ENCODE data around the gene TECPR2.
A peak's percentile ranks its signal among the peaks of the same experiment; 100 is the strongest.
"Not testable (repeated sequence)": the region's sequence is repeated elsewhere in the genome, so short reads cannot be mapped to it uniquely, and the experiment has no call there.

TECPR2 gene

DNA sequence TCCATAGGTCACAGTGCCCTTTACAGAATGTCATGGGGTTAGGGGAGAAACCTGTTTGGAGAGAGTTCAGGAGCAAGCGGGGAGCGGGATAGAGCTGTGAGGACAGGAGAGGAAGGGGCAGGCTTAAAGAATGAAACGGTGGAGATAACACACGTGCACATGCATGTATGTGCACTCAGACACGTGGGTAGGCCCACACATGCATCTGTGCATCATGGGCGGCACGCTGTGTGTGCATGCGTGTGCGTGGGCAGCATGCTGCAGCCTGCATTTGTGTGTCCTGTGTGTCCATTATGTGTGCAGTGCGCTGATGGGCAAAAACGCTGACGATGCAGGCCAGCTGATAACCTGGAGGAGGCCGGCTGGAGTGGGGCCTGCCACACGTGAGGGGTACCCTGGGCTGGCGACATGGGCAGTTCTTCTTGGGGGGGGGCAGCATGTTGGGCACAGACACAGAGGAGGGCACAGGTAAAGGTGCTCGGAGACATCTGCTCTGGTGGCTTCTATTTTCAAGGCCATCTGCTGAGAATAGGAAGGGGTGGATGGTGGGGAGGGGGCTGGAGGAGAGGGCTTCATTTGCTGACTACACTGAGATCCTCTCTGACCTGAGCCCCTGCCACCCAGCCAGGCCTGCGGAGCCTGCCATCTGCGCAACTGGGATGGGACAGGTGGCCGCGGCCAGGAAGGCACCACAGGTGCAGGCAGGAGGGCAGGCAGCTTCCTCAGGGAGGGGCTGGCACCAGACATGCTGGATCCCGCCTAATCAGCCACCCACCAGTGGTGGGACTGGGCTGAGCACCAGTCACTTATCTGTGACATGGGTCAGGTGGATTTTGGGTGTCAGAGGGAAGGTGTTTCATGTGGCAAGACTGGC lies 151.4 kb downstream of the TECPR2 start:
- DNase-seq: no peak

DNA sequence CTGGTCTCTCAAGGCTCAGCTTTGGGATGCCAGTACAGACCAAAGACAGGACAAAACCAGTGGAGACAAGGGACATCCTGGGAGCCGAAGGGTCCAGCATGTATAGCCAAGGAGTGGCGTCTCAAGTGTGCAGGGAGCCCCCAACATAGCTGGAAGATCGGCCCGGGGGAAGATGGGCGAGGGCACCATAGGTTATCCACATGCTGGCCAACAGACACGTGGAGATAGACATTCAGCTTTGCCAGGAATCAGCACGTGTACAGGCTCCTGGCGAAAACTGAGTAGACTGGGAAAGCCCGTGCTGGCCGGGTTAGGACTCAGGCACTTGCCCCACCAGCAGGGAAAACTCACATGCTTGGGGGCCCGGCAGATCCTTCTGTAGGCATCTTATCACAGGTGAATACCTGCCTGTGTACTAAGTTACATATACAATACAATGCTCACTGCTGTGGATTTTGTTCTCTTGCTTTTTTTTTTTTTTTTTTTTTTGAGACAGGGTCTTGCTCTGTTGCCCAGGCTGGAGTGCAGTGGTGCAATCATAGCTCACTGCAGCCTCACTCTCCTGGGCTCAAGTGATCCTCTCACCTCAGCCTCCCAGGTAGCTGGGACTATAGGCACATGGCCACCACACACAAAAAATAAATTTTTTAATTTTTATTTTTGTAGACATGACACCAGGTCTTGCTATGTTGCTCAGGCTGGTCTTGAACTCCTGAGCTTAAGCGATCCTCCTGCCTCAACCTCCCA lies 152.4 kb downstream of the TECPR2 start:
- DNase-seq: no peak

DNA sequence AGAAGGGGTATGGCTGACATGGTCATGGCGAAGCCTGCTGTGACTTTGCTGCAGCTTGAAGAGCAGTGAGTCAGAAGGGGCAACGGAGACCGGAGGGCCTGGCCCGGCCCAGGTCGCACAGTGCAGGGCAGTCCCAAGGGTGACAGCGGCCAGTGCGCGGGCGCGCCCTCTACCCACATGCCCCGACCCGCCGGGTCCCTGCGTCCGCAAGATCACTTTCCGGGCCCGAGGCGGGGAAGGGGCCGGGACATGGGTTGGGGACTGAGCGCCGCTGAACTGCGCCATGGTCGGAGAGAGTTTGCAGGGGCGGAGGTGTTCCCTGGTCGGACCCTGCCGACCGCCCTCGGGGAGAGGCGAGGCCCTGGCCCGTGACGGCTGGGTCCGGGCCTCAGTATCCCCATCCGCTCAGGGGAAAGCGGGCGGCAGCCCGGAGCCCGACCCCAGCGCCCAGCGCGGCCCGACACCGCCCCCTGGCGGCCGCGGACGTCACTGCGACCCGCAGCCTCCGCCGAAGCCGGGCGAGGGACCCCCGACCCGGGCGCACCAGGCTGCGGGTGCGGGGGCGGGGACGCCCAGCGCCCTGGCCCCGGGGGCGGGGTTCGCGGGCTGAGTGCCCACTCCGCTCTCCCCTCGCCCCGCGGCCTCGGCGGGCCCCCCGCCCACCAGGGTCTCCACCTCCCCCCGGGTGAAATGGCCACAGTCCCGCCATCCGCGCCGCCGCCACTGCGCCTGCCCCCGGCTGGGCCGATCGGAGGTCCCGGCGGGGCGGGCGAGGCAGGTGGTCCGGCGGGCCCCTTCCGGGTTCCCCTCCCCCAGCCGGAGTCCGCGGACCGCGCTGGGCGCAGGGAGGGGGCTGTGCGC lies 154.0 kb downstream of the TECPR2 start:
- DNase-seq: peak in 1 of 2 experiments; percentile 74

DNA sequence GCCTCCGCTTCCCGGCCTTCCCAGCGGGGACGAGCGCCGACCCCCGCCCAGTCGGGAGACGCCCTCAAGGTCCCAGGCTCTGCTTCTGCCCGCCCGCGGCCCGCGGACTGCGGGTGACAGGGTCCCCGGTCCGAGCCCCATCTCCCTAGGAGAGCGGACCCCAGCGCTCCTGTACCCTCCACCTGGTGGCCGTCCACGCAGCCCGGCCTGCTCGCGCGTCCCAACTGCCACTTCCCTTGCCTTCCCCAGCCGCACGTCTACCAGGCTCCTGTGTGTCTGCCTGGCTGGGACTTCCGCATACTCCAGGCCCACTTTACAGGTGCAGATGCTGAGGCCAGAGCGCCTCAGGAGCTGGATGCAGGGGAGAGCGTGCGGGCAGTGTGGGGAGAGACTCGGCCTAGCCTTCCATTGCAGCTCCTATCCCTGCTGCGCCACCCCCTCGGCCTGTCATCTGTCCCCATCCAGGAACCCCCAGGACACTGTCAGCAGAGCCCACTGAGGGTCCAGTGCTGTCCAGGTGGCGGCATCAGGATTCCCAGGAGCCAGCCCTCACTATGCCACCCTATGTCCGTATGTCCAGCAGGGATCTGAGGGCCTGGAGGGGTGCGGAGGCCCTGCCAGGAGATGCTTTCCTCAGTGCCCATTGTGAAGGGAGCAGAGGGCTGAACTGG lies 154.8 kb downstream of the TECPR2 start:
- peak in 1 of 2 experiments; percentile 48 for DNase-seq

DNA sequence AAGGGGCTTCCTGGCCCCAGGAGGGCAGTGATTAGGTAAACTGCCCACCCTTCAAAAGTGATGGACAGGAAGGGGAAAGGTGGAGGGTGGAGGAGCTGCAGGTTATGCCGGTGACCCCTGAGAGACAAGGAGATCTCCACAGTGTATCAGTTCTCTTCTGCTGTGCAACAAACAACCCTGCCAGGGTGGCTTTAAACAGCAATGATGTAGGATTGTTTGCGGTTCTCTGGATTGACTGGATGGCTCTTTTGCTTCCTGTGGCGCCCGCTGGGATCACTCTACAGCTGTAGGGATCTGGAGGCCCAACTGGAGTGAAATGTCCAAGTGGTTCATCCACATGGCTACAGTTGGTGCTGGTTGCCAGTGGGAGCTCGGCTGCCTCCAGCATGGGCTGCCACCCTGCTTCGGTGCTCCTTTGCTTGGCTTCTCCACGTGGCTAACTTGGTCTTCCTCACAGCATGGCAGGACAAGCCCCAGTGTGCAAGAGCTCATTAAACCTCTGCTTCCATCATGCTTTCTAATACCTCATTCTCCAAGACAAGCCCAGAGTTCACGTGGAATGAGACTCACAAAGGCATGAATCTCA lies 155.4 kb downstream of the TECPR2 start:
- DNase-seq: no peak

DNA sequence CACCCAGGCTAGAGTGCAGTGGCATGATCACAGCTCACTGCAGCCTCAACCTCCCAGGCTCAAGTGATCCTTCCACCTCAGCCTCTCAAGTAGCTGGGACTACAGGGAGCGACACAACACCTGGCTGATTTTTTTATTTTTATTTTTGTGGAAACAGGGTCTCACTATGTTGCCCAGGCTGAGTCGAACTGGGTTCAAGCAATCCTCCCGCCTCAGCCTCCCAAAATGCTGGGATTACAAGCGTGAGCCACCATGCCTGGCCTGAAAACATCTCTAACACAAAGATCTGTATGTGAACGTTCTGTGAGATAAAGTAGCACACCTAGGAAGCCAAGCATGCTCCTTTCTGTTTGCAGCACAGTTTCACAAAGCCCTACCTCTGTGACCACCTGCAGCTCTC lies 157.0 kb downstream of the TECPR2 start:
- not testable (repeated sequence) for DNase-seq

DNA sequence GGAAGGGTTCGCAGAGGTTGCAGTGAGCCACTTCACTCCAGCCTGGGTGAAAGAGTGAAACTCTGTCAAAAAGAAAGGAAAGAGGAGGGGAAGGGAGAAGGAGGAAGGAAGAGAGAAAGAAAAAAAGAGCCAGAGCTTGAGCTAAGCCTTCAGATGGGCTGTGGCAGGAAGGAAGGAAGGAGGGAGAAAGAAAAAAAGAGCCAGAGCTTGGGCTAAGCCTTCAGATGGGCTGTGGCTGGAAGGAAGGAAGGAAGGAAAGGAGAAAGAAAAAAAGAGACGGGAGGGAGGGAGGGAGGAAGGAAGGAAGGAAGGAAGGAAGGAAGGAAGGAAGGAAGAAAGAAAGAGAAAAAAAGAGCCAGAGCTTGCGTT lies 160.4 kb downstream of the TECPR2 start:
- DNase-seq: no peak

DNA sequence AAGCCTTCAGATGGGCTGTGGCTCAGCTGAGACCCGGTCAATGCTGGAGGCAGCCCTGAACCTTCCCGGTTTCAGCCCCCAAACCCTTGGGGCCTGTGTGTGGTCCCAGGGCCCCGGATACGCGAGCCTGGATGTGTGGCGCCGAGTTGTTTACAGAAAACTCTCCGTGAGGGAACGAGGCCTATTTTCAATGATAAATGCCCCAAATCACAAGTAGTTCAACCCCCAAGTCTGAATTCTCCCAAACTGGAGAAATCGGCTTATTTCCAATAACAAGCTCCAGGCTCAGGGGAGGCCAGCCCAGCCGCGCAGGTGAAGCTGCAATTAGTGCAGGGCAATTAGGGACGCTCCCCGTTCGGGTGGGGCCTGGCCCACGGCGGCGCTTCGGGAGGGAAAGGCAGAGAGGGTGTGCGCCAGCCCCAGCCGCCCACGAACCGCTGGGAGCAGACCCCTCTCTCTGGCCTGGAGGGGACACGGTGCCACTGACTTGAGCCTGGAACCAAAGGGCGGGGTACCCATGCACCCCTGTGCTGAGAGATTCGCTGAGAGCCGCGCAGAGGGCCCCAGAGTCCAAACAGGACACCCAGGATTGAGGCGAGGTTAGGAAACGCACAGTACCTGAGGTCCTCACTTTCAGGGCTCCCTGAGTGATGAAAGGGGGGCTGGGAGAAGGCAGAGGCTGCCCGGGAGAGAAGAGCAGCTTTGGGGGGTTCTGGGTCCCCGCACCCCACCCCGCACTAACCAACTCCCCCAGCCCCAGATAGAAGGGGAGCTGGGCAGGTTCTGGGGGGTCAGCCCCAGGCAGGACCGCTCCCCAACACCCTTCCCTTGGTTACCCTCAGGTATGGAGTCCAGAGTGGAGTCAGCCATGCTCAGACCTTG lies 161.1 kb downstream of the TECPR2 start:
- DNase-seq: peak in 1 of 2 experiments; percentile 32

DNA sequence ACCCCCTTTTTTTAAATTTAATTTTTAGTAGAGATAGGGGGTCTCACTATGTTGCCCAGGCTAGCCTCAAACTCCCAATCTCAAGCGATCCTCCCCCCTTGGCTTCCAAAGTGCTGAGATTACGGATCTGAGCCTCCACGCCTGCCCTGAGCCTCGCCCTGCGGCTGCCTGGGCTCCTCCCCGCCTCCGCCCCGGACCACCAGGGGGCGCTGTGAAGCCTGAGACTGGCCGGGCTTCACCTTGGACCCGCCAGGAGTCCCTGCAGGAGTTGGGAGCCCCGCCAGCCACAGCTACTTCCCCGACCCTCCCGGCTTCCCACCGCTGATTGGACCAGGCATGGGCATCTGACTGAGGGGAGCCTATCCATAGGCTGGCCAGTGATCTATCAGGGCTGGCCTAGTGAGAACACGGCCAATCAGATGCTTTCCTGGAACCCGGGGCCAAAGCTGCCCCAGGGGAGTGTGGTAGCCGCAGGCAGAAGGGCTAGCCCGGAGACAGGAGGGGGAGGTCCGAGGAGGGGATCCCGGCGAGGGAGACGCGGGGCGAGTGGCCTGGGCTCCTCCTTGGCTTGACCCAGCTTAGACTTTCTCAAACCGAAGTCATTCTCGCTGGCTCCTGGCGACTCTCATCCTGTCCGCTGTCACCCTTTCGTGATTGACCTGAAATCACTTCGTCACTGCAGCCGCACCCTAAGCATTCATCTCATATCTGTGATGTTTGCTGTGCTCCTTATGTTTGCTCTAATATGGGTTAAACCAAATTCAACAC lies 161.9 kb downstream of the TECPR2 start:
- DNase-seq: peak; percentile 97 to 99

DNA sequence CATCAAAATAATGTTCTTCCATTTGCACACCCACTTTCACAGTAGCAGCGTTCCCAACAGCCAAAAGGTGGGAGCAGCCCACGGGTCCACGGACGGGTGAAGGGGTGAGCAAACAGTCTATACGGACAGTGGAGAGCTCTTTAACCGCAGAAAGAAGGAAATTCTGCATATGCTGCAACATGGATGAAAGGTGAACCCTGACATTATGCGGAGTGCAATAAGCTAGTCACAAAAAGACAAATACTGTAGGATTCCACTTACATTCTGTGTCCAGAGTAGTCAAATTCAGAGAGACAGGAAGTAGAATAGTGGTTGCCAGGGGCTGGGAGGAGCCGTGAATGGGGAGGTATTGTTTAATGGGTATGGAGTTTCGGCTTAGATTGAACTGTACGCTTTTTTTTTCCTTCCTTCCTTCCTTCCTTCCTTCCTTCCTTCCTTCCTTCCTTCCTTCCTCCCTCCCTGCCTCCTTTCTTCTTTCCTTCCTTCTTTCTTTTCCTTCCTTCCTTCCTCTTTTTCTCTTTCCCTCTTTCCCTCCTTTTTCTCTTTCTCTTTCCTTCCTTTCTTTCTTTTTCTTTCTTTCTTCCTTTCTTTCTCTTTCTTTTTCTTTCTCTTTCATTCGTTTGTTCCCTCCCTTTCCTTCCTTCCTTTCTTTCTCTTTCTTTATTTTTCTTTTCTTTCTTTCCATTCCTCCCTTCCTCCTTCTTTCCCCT lies 162.6 kb downstream of the TECPR2 start:
- DNase-seq: peak in 1 of 2 experiments; percentile 62

DNA sequence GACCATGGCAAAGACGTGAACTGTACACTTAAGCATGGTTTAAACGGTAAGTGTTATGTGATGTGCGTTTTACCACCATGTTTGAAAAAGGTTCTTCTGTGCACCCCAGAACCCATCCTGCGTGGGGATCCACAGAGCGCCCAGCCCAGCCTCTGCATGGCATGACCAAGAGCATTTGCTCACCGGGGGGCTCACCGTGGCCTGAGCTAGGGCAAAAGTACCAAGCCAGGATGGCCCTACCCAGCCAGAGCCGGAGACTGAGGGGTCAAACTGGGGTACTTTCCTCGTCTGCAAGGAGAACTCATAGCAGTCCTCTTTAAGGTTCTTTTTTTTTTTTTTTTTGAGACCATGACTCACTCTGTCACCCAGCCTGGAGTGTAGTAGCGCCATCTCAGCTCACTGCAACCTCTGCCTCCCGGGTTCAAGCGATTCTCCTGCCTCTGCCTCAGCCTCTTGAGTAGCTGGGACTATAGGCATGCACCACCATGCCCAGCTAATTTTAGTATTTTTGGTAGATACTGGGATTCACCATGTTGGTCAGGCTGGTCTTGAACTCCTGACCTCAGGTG lies 163.3 kb downstream of the TECPR2 start:
- no peak for DNase-seq

DNA sequence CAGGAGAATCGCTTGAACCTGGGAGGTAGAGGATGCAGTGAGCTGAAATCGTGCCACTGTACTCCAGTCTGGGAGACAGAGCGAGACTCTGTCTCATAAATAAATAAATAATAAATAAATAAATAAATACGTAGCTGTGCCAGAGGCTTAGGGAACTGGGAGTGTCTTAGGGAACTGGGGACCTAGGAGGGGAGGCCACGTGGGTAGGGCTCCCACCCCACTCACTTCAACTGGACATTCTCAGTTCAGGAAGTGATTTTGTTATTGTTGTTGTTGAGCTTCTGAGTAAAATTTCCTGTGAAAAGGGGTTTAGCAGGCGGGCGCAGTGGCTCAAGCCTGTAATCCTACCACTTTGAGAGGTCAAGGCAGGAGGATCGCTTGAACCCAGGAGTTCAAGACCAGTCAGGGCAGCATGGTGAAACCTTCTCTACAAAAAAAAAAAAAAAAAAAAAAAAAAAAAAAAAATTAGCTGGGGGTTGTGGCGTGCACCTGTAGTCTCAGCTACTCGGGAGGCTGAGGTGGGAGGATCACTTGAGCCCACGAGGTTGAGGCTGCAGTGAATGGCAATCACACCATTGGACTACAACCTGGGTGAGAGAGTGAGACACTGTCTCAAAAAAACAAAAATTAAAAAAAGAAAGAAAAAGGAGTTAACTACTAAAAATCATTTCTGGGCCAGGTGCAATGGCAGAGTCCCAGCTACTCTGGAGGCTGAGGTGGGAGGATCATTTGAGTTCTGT lies 165.9 kb downstream of the TECPR2 start:
- DNase-seq: no peak

DNA sequence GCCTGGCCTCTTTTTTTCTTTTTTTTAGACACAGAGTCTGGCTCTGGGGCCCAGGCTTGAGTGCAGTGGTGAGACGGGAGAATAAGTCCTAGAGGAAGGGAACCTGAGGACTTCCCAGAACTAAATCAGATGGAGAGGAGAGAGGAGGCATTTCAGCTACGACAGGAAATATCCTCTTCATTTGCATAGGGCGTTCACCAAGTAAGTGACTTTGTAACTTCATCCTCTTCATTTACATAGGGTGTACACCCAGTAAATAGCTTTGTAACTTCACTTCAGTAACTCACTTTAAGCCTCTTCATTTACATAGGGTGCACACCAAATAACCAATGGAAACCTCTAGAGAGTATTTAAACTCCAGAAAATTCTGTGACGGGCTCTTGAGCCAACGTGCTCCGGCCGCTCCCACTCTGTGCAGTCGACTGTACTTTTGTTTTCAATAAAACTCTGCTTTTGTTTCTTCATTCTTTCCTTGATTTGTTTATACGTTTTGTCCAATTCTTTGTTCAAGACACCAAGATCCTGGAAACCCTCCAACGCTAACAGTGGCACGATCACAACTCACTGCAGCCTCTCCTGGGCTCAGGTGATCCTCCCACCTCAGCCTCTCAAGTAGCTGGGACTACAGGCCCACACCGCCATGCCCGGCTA lies 168.2 kb downstream of the TECPR2 start:
- peak; percentile 58 to 76 for DNase-seq

DNA sequence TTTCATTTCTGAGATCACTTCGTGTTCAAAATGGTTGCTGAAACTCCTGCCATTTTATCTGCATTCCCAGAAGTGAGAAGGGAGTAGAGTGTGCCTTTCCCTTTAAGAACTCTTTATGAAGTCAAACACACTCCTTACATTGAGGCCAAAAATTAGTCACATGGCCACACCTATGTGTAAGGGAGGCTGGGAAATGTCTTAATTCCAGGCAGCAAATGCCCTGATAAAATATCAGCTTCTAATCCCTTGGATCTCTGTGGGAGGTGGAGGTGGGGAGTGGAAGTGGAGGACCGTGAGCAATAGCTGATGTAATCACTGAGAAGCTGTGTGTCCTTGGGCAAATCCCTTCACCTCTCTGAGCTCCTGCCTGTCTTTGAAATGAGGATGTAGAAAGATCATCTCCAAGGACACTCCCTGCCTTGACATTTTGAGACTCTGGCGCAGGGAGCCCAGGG lies 169.5 kb downstream of the TECPR2 start:
- no peak for DNase-seq

DNA sequence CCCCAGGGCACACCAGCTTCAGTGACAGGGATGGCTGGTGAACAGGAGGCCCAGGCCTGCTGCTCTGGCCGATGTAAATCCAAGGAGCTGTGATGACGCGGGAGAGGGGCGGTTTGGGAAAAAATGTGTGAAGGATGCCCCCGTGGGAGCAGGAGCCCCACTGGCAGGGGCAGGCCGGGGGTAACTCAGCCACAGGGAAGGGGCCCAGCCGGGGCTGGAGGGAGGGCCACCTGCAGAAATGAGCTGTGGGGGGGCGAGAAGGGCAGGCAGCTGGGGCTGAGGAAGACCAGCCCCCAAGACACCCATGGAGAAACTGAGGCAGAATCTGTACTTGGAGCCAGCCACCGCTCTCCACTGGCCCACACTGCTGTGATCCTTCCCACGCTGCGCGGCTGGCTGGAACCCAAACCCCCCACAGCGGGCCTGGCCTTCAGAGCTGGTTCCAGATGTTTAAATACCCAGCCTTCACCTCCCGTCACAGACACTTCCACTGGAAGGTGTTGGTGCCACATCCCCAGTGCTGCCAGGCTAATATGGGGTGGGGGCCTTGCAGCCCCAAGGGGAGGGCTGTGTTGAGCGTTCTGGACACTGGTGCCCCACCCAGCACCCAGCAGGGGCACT lies 175.3 kb downstream of the TECPR2 start:
- DNase-seq: no peak

DNA sequence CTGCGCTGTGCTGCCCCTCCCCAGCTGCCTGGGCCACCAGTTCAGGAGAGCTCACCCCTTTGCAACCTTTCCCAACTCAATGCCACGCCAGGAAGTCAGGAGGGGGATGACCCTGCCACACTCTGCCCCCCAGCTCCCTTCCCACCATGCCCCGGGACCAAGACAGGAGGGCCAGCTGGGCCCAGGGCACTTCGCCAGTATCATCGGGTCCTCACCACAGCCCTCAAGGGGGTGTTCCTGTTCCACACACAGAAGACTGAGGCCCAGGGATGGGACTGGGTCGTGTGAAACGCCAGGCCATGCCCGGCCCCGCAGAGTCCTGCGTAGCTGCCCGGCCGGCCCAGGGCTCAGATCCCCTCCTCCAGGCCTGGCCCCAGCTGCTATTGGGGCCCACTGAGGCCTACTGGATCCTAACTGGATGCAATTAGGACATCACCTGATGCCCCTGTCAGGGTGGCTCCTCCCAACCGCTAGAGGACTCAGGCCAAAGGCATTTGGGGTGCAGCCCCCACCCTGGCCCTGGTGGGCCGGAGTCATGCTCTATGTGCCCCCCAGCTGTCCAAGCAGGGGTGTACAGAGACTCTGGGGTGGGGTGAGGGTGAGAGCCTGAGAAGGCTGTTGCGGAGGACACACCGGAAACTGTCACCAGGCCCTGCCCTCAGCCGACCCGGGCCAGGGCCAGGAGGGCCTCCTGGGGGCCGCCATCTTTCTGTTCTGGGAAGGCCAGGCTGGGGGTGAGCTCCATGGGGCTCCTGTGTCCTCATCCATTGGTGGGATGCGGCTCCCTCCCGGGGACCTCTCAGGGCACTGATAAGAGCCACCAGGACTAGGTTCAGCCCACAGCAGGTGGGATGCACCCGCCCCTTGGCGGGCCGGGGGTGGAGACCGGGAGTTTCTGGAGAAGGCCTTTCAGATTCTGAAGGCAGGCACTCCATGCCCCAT lies 176.1 kb downstream of the TECPR2 start:
- DNase-seq: no peak
